Measurements from ENCODE around the gene MED22. TPM values are rescaled to one million over a fixed set of nuclear protein-coding genes. Genes with fewer than 3 reads are reported as not detected.
A peak's percentile ranks its signal among the peaks of the same experiment; 100 is the strongest.

MED22 gene
- total RNA-seq, 4 donors from 2014 or later, result 21.5 to 50.5 (median 25.4) TPM

DNA sequence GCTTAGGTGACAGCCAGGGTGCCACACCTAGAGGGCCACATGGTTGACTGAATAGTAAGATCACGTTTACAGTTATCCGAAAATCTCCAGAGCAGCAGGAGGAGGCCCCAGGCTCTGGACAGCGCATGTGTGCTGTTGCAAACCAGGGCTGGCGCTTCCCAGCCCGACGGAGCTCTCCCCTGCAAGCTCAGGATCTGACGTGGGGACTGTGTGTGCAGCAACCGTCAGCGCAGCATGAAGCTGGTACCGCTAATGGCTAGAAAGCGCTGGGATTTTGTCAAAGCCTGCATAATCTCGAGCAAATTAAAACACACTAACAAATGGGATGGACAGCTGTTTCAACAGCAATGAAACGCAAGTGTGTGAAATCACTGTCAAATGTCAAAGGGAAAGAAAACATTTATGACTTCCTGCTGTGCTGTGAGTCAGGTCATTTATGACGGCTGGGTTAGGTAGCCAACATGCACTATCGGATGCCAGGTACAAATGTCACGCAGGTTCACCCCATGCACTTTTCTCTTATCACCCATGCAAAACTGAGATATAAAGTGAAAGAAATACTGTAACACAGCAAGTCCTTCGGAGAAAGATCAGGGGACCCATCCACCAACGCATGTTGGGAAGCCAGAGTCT lies 20.4 kb upstream of the MED22 start:
- in situ Hi-C loops (cut with MboI; ENCODE audit: low pct_ligation_motif_present in 1 of 4, low pct_unique_long_range_greater_than_20kb in 1 of 4, low sequenced_read_pairs in 3 of 4), result no loop called here
- DNase-seq, result peak; percentile 52
- intact Hi-C loops (cut with DNase I; ENCODE audit: low total_unique reads), result no loop called here
- H3K4me3 ChIP-seq, result no peak overlapping the region
- no peaks in the 10 kb centered on the region for H3K27me3 ChIP-seq
- WGBS, 2 donors (ENCODE audit: low coverage in 1 of 2), result 32 to 46% methylated on average over 3 to 18 of the region's 18 CpGs
- H3K36me3 ChIP-seq, result peaks cover 0 to 35% (median 17%) of the 10 kb centered on the region in 4 donors
- H3K9me3 ChIP-seq, result no peaks in the 10 kb centered on the region
- TF ChIP-seq, protein P1, sequence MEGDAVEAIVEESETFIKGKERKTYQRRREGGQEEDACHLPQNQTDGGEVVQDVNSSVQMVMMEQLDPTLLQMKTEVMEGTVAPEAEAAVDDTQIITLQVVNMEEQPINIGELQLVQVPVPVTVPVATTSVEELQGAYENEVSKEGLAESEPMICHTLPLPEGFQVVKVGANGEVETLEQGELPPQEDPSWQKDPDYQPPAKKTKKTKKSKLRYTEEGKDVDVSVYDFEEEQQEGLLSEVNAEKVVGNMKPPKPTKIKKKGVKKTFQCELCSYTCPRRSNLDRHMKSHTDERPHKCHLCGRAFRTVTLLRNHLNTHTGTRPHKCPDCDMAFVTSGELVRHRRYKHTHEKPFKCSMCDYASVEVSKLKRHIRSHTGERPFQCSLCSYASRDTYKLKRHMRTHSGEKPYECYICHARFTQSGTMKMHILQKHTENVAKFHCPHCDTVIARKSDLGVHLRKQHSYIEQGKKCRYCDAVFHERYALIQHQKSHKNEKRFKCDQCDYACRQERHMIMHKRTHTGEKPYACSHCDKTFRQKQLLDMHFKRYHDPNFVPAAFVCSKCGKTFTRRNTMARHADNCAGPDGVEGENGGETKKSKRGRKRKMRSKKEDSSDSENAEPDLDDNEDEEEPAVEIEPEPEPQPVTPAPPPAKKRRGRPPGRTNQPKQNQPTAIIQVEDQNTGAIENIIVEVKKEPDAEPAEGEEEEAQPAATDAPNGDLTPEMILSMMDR (IDR thresholded peaks at IDR 0.05), result no peak
- peak in 2 of 3 donors; percentile 35 to 45 for TF ChIP-seq POLR2AphosphoS5 (IDR thresholded peaks at IDR 0.05)
- peaks cover 33 to 65% (median 56%) of the 10 kb centered on the region in 4 donors for H3K4me1 ChIP-seq
- H3K27ac ChIP-seq, result peak overlapping the region; percentile 44 to 69 (median 59)

DNA sequence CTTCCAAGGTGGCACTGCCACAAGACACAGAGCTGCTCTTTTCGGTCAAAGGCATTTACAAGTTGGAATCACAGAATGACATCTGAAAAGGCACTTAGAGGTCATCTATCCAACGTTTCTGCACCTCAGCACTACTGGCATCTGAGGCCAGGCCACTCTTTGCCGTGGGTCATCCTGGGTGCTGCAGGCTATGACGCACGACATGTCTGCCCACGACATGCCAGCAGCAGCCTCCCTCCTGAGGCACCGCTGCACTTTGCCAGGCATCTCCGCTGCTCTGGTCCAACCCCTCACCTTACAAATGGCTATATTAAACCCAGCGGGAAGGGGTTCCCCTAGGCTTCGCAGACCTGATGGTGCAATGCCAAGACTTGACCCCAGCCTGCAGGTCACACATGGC lies 19.8 kb upstream of the MED22 start:
- in situ Hi-C loops (cut with MboI; ENCODE audit: low pct_ligation_motif_present in 1 of 4, low pct_unique_long_range_greater_than_20kb in 1 of 4, low sequenced_read_pairs in 3 of 4) (no loop called here), intact Hi-C loops (cut with DNase I; ENCODE audit: low total_unique reads) (no loop called here)
- Histone ChIP-seq H3K4me3 (no peak overlapping the region), H3K36me3 (peaks cover 0 to 39% (median 19%) of the 10 kb centered on the region in 4 donors), H3K27ac (peak overlapping the region; percentile 32 to 65 (median 50)), H3K9me3 (no peaks in the 10 kb centered on the region), H3K27me3 (no peaks in the 10 kb centered on the region), H3K4me1 (peaks cover 31 to 59% (median 51%) of the 10 kb centered on the region in 4 donors)
- DNase-seq, result no peak
- TF ChIP-seq POLR2A (IDR thresholded peaks at IDR 0.05) (no peak), POLR2AphosphoS5 (IDR thresholded peaks at IDR 0.05) (no peak), EP300 (IDR thresholded peaks at IDR 0.05; ENCODE audit: low read depth) (no peak)
- TF ChIP-seq, protein P1 (IDR thresholded peaks at IDR 0.05), result no peak
- WGBS, 2 donors (ENCODE audit: low coverage in 1 of 2), result 40 to 90% methylated on average over 1 to 10 of the region's 10 CpGs

DNA sequence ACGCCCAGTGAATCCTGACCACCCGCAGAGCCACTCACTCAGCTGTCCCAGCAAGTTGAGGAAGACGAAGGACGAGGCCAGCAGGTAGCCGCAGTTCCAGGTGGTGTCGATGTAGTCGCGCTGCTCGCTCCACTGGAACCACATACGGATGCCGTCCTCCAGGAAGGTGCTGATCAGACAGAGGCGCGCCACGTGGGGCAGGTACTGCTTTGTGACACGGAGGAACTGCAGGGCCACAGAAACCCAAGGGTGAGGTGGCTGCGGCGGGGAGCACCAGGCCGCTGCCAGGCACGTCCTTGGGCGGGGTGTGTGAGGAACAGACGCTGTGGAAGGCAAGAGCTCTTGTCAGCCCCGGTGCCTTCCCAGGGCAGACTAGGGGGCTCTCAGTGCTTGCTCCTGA lies 19.3 kb upstream of the MED22 start:
- Histone ChIP-seq H3K27ac (no peak overlapping the region), H3K36me3 (peaks cover 0 to 42% (median 20%) of the 10 kb centered on the region in 4 donors), H3K27me3 (no peaks in the 10 kb centered on the region), H3K9me3 (no peaks in the 10 kb centered on the region), H3K4me3 (no peak overlapping the region), H3K4me1 (peaks cover 25 to 53% (median 46%) of the 10 kb centered on the region in 4 donors)
- intact Hi-C loops (cut with DNase I; ENCODE audit: low total_unique reads) (no loop called here), in situ Hi-C loops (cut with MboI; ENCODE audit: low pct_ligation_motif_present in 1 of 4, low pct_unique_long_range_greater_than_20kb in 1 of 4, low sequenced_read_pairs in 3 of 4) (no loop called here)
- 95% methylated on average over 22 of the region's 22 CpGs; no CpG with 5 or more reads in 1 of the 2 donors for whole genome bisulfite sequencing, 2 donors (ENCODE audit: low coverage in 1 of 2)
- TF ChIP-seq POLR2A (IDR thresholded peaks at IDR 0.05) (no peak), POLR2AphosphoS5 (IDR thresholded peaks at IDR 0.05) (no peak), EP300 (IDR thresholded peaks at IDR 0.05; ENCODE audit: low read depth) (no peak)
- TF ChIP-seq, protein P1 (IDR thresholded peaks at IDR 0.05), result no peak
- no peak for DNase-seq

DNA sequence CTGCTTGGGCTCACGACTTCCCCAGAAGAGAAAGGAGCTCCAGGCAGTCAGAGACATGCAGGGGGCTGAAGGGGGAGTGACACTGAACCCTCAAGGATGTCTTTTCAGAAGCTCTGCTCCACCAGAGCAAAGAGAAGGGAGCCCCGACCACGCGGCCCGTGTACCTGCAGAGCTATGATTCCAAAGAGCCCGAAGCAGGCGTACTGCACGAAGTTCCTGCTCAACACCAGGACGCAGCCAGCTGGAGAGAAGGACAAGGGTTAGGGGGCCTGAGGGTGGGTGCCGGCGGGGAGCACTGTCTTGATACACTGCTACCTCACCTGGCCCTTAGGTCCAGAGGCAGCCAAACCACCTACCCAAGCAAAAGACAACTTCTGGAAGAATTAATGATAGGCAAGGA lies 18.5 kb upstream of the MED22 start:
- intact Hi-C loops (cut with DNase I; ENCODE audit: low total_unique reads) (no loop called here), in situ Hi-C loops (cut with MboI; ENCODE audit: low pct_ligation_motif_present in 1 of 4, low pct_unique_long_range_greater_than_20kb in 1 of 4, low sequenced_read_pairs in 3 of 4) (no loop called here)
- Histone ChIP-seq H3K27ac (no peak overlapping the region), H3K4me1 (peaks cover 19 to 45% (median 38%) of the 10 kb centered on the region in 4 donors), H3K36me3 (peaks cover 0 to 50% (median 21%) of the 10 kb centered on the region in 4 donors), H3K9me3 (no peaks in the 10 kb centered on the region), H3K27me3 (no peaks in the 10 kb centered on the region), H3K4me3 (no peak overlapping the region)
- TF ChIP-seq POLR2AphosphoS5 (IDR thresholded peaks at IDR 0.05) (no peak), EP300 (IDR thresholded peaks at IDR 0.05; ENCODE audit: low read depth) (no peak), POLR2A (IDR thresholded peaks at IDR 0.05) (no peak)
- TF ChIP-seq, protein P1 (IDR thresholded peaks at IDR 0.05), result no peak
- DNase-seq, result no peak
- WGBS, 2 donors (ENCODE audit: low coverage in 1 of 2), result 67 to 95% methylated on average over 1 to 11 of the region's 11 CpGs

Measured in transverse colon (tissue), 4 donors.